SIG-M5 treated with dmso at 0.1 percent for 504 hours (cell line): ENCODE results near the gene ATRIP.
"Not testable (repeated sequence)": the region's sequence is repeated elsewhere in the genome, so short reads cannot be mapped to it uniquely, and the experiment has no call there.

ENCODE experiments used
- DNase-seq: peaks from one replicate; lab custom pipeline; 2025; ENCODE audit not compliant: unreplicated experiment; lab: John Stamatoyannopoulos, UW

ATRIP gene

GRCh38 chr3:48467110-48467454 is 20.5 kb downstream of the ATRIP start:
- DNase-seq = no peak

- DNase-seq = no peak
These were observed 21.1 kb downstream of the ATRIP start for GRCh38 chr3:48467473-48468267.

DNA sequence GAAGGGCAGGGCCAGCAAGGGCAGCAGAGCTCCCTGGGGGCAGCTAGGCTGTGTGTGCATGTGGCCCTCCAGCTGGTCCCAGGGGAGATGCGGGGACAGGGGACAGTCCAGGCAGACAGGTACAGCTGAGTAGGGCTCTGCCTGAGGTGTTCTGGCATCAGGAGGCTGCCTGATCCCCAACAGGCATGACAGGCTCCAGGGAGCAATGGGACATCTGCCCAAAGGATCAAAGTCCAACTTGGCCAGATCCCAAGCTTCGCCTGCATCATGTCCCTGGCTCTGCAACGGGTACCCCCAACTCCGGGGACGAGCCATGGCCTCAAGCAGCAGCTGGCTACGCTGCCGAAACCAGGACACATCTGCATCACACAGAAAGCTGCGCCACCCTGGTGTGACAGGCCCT is 21.8 kb downstream of the ATRIP start:
- no peak for DNase-seq

DNA sequence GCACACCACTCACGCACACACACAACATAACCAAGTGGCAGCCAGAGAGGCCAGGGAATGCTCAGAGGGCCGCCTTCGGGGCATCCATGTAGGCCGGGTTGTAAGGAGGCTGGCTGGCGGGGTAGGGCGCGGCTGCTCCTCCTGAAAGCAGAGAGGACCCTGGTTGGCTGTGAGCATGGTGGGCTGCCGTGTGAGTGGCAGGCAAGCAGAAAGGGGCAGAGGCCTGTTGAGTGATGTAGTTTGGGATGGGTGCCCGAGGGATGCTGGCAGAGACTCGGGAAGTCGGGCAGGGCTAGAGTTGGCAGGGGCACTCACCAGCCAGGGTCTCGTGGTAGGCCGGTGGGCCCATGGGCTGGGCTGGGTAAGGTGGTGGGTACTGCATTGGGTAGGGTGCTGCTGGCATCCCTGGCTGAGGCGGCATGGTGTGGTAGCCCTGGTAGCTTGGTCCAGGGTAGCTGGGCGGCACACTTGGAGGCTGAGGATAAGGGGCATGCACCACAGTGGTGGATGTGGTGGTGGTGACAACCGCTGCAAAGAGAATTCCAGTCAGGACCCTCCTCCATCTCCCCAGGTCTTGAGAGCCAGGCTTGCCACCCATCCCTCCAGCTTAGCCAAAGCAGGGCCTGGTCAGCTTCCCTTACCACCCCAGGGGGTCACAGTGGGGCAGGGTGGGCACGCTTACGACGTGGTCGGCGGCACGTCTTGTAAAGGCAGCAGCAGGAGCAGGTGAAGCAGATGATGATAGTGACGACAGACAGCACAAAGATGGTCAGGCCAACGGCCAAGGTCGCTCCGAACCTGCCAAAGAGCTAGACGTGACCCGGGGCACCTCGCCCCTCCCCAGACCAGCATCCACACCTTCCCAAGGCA is 22.7 kb downstream of the ATRIP start:
- no peak for DNase-seq

GRCh38 chr3:48470286-48470685 is 23.7 kb downstream of the ATRIP start:
- no peak for DNase-seq

DNA sequence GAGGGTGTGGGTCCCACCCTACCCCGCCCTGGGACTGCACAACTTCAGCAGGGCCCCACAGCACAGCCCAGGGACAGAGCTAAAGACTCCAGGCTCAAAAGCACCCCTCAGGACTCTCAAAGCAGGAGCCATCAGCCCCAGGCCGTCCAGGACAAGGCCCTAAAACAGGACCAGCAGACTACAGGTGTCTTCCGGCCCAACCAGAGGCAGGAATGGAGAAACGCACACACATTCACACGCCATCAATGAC is 26.1 kb downstream of the ATRIP start:
- DNase-seq = no peak

DNA sequence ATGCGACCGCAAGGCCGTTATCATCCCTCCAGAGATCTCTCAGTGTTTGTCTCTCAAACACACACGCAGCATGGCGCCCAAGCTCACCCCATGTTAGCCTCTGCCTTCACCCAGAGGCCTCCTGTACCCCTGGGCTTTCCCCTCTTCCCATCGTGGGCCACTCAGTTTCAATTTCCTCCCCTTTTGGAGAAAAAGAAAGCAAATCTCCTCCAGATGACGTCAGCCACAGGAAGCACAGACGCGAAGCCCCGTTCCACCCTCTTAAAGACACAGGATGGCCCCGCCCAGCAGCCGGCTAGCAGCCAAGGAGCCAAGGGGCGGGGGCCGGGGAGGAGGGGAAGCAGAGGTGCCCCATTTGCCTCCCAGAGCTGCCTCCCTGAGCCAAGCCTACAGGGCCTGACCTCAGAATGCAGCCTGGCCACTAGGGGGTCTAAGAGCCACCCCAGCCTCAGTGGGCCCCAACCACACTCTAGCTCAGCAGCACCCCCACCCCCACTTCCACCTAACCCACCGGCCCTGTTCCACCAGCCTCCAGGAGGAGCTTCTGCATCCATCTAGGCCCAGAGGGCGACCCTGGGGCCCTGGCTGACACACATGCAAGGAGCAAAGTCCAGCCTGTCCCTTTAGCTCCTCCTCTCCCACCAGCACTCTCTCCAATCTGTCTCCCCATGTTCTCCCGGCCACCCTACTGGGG is 26.5 kb downstream of the ATRIP start:
- DNase-seq = peak; percentile 98

DNA sequence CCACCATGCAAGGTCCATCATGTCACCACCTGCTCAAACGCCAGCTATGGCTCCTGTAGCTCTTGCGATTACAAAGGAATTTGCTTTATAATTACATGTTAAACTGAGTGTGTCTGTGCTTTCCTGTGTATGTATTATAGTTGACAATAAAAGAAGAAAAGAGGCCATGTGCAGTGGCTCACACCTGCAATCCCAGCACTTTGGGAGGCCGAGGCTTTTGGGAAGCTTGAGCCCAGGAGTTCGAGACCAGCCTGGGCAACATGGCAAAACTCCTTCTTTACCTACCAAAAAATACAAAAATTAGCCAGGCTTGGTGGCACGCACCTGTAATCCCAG is 27.0 kb downstream of the ATRIP start:
- no peak for DNase-seq

DNA sequence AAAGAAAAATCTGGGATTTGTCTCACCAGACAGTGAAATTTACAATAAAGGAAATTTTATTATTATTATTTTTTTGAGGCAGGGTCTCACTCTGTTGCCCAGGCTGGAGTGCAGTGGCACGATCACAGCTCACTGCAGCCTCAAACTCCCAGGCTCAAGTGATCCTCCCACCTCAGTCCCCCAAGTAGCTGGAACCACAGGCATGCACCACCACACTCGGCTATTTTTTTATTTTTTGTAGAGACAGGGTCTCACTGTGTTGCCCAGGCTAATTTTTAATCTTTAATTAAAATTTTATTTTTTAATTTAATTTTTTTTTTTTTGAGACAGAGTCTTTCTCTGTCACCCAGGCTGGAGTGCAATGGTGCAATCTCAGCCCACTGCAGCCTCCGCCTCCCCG is 27.5 kb downstream of the ATRIP start:
- DNase-seq = not testable (repeated sequence)

- DNase-seq = no peak
These were observed 28.1 kb downstream of the ATRIP start for GRCh38 chr3:48474619-48475018.

- no peak for DNase-seq
These were observed 28.7 kb downstream of the ATRIP start for GRCh38 chr3:48475188-48475587.

GRCh38 chr3:48476426-48477053 is 30.0 kb downstream of the ATRIP start:
- no peak for DNase-seq

DNA sequence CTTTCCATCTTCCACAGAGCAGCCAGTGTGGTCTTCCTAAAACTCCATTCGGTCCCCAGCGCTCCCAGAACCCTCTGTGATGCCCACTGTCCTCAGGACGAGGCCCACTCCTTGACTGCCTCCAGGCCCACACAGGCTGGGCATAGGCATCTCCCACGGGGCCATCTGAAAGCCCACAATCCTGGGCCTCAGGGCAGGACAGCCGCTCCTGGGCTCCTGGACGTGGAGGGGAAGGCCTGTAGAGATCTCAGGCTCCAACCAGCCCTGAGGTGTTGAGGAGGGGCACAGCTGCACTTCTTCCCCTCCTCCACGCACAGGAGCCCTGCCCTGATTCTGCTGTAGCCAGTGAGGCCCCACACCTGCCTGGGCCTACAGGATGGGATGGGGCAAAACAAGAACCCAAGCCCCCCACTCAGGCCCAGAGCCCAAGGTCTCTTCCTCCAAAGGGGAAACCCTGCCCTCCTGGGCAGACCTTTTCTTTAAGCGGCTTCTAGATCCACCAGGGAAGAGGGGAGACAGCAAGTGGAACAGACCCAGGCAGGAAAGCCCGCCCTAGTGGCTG is 31.5 kb downstream of the ATRIP start:
- DNase-seq = no peak

DNA sequence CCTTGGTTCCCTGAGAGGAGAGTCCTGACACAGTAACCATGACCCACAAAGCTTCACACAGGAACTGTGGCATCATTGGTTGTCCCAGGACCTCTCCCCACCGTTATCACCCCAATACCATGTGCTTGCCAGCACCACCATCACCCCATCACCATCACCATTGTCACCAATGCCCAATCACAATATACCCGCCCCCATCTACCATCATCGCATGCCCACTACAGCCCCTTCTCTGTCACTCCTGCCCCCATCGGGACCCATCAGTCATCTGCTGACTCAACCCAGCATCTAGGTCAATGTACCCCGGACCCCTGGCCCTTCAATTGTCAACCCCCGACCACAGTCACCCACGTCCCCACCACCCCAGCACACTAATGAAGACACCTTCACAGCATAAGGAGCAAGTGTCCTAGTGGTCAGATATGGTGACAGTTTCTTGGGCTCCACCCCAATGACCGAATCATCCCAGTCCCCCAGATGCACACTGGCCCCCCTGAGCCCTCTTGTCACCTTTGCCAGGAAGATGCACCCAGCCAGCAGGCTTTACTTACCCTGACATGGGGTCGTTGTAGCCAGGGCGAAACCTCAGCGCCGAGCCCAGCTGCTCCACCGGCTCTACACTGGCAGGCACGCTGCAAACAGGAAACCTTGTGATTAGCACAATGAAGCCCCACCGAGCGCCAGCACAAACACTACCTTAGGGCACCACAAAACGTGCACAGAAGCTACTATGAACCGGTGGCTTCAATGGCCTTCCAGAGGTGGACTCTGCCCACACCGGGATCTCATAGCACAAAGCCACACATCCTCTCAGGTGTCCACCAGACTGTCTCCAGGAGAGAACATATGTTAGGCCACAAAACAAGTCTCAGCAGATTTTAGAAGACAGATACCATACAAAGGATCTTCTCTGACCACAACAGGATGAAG is 32.4 kb downstream of the ATRIP start:
- no peak for DNase-seq

- DNase-seq = not testable (repeated sequence)
These were observed 34.4 kb downstream of the ATRIP start for GRCh38 chr3:48480891-48481290.

GRCh38 chr3:48482822-48483221 is 36.3 kb downstream of the ATRIP start:
- DNase-seq = not testable (repeated sequence)

DNA sequence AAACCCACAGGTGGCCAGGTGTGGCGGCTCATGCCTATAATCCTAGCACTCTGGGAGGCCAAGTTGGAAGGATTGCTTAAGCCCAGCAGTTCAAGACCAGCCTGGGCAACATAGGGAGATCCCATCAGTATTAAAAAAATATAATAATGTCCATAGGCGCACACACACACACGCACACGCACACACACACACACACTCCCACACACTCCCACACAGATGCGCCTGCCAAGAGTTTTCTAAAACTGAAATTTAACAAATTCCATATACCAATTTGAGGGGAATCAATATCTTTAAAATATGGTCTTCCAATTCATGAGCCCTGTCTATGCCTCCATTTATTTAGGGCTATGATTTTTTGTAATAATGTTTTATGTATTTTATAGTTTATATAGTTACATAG is 40.4 kb downstream of the ATRIP start:
- no peak for DNase-seq

DNA sequence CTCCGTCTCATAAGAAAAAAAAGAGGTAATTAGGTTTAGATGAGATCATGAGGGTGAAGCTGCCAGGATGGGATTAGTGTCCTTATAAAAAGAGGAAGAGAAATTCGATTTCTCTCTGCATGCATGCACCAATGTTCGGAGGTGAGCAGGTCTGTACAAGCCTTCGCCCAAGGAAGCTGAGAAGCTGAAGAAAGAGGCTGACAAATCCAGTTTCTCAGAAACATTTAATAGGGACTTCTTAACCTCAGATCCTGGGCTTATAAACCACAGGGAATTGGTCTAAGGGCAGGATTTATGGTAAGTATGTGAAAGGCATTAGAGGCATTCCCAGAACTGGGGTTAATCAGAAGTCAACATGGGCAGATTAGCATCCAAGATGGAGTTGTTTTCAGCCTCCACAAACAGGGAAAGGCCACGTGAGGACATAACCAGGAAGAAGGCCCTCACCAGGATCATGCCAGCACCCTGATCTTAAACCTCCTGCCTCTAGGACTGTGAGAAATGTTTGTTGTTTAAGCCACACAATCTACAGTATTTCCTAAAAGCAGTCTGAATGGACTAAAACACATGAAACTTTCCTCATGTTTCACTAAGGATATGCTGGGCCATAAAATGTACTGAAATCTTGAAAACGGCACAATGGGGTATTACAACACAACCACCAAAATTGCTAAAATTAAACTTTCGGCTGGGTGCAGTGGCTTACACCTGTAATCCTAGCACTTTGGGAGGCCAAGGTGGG is 46.1 kb downstream of the ATRIP start:
- DNase-seq = peak; percentile 87

DNA sequence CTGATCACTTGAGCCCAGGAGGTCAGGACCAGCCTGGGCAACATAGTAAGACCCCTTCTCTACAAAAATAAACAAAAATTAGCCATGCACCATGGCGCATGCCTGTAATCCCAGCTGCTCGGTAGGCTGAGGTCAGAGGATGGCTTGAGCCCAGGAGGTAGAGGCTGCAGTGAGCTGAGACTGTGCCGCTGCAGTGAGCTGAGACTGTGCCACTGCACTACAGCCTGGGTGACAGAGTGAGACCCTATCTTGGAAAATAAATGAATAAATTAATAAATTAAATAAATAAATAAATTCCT is 46.6 kb downstream of the ATRIP start:
- DNase-seq = no peak

DNA sequence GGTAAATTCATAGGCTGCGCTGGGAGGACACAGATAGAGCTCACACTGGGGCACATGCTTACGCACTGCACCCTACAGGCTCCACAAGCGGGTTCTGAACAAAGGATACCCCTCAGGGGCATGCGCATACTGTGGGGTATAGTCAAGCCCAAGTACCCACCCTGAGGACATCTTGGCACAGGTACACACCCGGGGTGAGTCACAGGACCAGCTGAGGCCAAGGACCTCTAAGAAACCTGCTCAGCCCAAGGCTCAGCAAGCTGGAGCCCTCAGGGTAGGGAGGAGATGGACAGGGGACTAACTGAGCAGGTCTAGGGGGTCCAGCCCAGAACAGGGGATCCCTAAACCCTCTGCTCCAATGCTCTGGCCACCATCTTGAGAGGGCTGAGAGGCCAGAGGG is 54.1 kb downstream of the ATRIP start:
- DNase-seq = no peak
